ENCODE results near the gene MCC. TPM values are rescaled to one million over a fixed set of nuclear protein-coding genes. Genes with fewer than 3 reads are reported as not detected.

The MCC gene
- total RNA-seq, 1 donor from 2014 or later = 14.0 TPM

GRCh38 chr5:113266227-113266912 lies 221.9 kb downstream of the MCC start:
- no peaks in the 10 kb centered on the region for H3K36me3 Mint-ChIP-seq (ENCODE audit: unreplicated experiment)
- DNase-seq (ENCODE audit: extremely low spot score, unreplicated experiment) = no peak

DNA sequence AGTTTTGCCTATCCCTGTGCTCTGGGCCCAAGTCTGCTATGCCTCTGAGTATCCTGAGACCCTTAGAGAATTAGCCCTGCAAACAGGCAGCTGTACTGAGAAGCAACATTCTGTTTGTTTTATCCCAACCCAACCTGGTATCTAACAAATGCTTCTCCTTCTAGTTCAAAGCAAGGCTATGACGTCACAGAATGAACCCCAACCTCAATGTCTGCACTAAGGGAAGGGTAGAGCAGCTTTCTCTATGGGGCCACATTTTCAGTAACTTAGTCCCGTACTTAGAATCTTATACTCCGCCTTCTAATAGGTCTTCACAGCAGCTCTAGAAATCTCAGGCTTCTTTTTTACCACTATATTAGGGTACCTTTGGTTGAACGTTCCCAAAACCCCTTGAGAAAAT lies 223.1 kb downstream of the MCC start:
- TF ChIP-seq CTCF (IDR thresholded peaks at IDR 0.05) = no peak
- H3K27me3 Mint-ChIP-seq (ENCODE audit: unreplicated experiment) = no peaks in the 10 kb centered on the region
- DNase-seq (ENCODE audit: extremely low spot score, unreplicated experiment) = no peak
- no peaks in the 10 kb centered on the region for H3K9me3 Mint-ChIP-seq (ENCODE audit: unreplicated experiment)
- no peak overlapping the region for H3K27ac Mint-ChIP-seq (ENCODE audit: unreplicated experiment)
- H3K36me3 Mint-ChIP-seq (ENCODE audit: unreplicated experiment) = no peaks in the 10 kb centered on the region
- H3K4me3 Mint-ChIP-seq (ENCODE audit: unreplicated experiment) = no peak overlapping the region
- no peaks in the 10 kb centered on the region for H3K4me1 Mint-ChIP-seq (ENCODE audit: unreplicated experiment)

More at GRCh38 chr5:113266227-113266912, 221.9 kb downstream of the MCC start:
- no peak overlapping the region for H3K4me3 Mint-ChIP-seq (ENCODE audit: unreplicated experiment)
- H3K4me1 Mint-ChIP-seq (ENCODE audit: unreplicated experiment) = no peaks in the 10 kb centered on the region
- no peak for TF ChIP-seq CTCF (IDR thresholded peaks at IDR 0.05)
- no peak overlapping the region for H3K27ac Mint-ChIP-seq (ENCODE audit: unreplicated experiment)
- H3K27me3 Mint-ChIP-seq (ENCODE audit: unreplicated experiment) = no peaks in the 10 kb centered on the region
- no peaks in the 10 kb centered on the region for H3K9me3 Mint-ChIP-seq (ENCODE audit: unreplicated experiment)

GRCh38 chr5:113264046-113264445 lies 224.2 kb downstream of the MCC start:
- Mint-ChIP-seq H3K36me3 (ENCODE audit: unreplicated experiment) (no peaks in the 10 kb centered on the region), H3K4me1 (ENCODE audit: unreplicated experiment) (no peaks in the 10 kb centered on the region), H3K4me3 (ENCODE audit: unreplicated experiment) (no peak overlapping the region), H3K27ac (ENCODE audit: unreplicated experiment) (no peak overlapping the region), H3K27me3 (ENCODE audit: unreplicated experiment) (no peaks in the 10 kb centered on the region), H3K9me3 (ENCODE audit: unreplicated experiment) (no peaks in the 10 kb centered on the region)
- no peak for TF ChIP-seq CTCF (IDR thresholded peaks at IDR 0.05)
- no peak for DNase-seq (ENCODE audit: extremely low spot score, unreplicated experiment)

DNA sequence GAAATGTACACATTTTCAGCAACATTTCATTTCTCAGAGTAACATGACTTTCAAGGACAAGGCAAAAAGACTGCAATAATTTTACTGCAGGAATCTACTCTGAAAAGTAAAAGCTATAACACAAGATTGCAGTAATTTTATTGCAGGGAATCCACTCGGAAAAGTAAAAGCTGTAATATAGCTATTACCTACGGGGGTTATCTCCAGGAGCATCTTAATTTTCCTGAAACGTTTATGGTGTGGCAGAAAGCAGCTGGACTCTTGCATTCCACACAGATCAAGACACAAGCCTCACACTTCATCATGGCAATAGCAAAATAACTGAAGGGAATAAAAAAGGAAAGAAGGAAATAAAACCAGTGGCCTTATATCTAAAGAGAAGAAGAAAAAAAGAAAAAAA lies 224.7 kb downstream of the MCC start:
- Mint-ChIP-seq H3K4me3 (ENCODE audit: unreplicated experiment) (no peak overlapping the region), H3K4me1 (ENCODE audit: unreplicated experiment) (no peaks in the 10 kb centered on the region), H3K27me3 (ENCODE audit: unreplicated experiment) (no peaks in the 10 kb centered on the region), H3K9me3 (ENCODE audit: unreplicated experiment) (no peaks in the 10 kb centered on the region), H3K36me3 (ENCODE audit: unreplicated experiment) (no peaks in the 10 kb centered on the region), H3K27ac (ENCODE audit: unreplicated experiment) (no peak overlapping the region)
- no peak for DNase-seq (ENCODE audit: extremely low spot score, unreplicated experiment)
- TF ChIP-seq CTCF (IDR thresholded peaks at IDR 0.05) = no peak

GRCh38 chr5:113262674-113263073 lies 225.6 kb downstream of the MCC start:
- no peak for DNase-seq (ENCODE audit: extremely low spot score, unreplicated experiment)
- Mint-ChIP-seq H3K27me3 (ENCODE audit: unreplicated experiment) (no peaks in the 10 kb centered on the region), H3K27ac (ENCODE audit: unreplicated experiment) (no peak overlapping the region), H3K4me3 (ENCODE audit: unreplicated experiment) (no peak overlapping the region), H3K36me3 (ENCODE audit: unreplicated experiment) (no peaks in the 10 kb centered on the region), H3K4me1 (ENCODE audit: unreplicated experiment) (no peaks in the 10 kb centered on the region), H3K9me3 (ENCODE audit: unreplicated experiment) (no peaks in the 10 kb centered on the region)
- no peak for TF ChIP-seq CTCF (IDR thresholded peaks at IDR 0.05)

Measured in osteocyte (in vitro differentiated cells).